HUES64 (cell line): Measurements from ENCODE around the gene LIMD2.
A peak's percentile ranks its signal among the peaks of the same experiment; 100 is the strongest.

ENCODE experiments used
- H3K27ac ChIP-seq: 2 replicates; pipeline ENCODE4 v1.7.0; 2013; ENCODE audit warnings: low read depth, low read length, inconsistent platforms
- H3K27me3 ChIP-seq: 2 replicates; pipeline ENCODE4 v1.6.1; 2013; ENCODE audit warnings: mild to moderate bottlenecking, low read length; ENCODE audit not compliant: insufficient read depth
- H3K36me3 ChIP-seq: 2 replicates; pipeline ENCODE4 v1.6.1; 2013; ENCODE audit warnings: mild to moderate bottlenecking, low read length; ENCODE audit not compliant: insufficient read depth
- H3K4me1 ChIP-seq: 2 replicates; pipeline ENCODE4 v1.6.1; 2013; ENCODE audit warnings: mild to moderate bottlenecking, low read length, moderate library complexity; ENCODE audit not compliant: insufficient read depth
- H3K4me3 ChIP-seq: 2 replicates; pipeline ENCODE4 v1.5.1; 2013; ENCODE audit warnings: mild to moderate bottlenecking, low read length, moderate library complexity
- H3K9ac ChIP-seq: 2 replicates; pipeline ENCODE4 v1.6.1; 2013; ENCODE audit warnings: mild to moderate bottlenecking, low read depth, low read length
- H3K9me3 ChIP-seq: 2 replicates; pipeline ENCODE4 v1.6.1; 2013; ENCODE audit warnings: low read depth, low read length; ENCODE audit not compliant: insufficient read depth
- WGBS: fragments of 150-250, 120-280 bp; methylation state at CpG from one replicate; pipeline ENCODE4 v1.1.7; 2013; ENCODE audit warnings: missing lambda C conversion rate; 5-methylcytosine and 5-hydroxymethylcytosine counted together

LIMD2 gene

DNA sequence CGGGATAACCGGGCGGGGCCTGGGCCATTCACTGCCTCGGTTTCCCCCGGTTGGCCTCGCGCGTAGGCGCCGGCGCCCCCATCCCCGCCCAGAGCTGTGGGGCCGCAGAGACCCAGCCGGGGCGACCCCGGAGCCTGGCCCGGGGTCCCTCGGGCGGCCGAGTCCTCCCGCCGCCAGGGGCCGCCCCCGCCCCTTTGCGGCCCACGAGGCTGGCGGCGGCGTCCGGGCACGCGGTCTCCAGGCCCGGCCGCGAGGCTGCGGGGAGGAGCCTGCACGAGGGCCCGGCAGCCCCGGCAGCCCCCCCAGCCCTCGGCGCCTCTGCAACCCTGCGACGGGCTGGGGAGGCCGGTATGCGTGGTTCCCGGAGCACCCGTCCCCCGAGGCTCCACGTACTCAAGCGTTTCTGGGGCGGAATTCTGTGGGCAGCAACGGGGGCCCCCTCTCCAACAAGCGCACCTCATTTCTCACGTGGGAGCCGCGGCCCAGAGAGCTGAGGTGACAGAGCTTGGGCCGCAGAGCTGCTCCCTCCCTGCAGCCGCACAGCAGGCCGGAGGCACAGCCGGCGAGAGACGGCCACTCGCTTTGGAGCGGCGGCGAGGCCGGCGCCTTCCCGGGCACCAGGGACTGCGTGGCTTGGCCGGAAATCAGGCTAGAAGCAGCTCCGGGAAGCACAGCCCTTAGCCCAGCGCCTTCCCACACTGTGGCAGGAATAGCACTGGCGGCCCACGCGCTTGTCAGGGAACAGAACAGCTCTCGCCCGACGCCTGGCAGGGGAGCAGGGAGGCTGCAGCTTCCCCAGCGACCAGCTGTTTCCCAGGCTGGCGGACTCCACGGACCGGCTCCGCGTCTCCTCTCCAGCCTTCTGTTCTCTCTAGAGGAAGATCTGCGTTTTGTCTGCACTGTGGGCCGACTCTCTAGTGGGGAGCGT lies 867 bp upstream of the LIMD2 start:
- peaks cover 39% of the 10 kb centered on the region for H3K36me3 ChIP-seq
- peak overlapping the region; percentile 69 for H3K4me3 ChIP-seq
- peaks cover 5% of the 10 kb centered on the region for H3K27me3 ChIP-seq
- peak overlapping the region; percentile 93 for H3K9ac ChIP-seq
- H3K4me1 ChIP-seq = peaks cover 10% of the 10 kb centered on the region; the same call in 1 of the 2 replicates
- WGBS = 6% methylated on average over 88 of the region's 88 CpGs
- no peaks in the 10 kb centered on the region for H3K9me3 ChIP-seq
- H3K27ac ChIP-seq = peak overlapping the region; percentile 93

DNA sequence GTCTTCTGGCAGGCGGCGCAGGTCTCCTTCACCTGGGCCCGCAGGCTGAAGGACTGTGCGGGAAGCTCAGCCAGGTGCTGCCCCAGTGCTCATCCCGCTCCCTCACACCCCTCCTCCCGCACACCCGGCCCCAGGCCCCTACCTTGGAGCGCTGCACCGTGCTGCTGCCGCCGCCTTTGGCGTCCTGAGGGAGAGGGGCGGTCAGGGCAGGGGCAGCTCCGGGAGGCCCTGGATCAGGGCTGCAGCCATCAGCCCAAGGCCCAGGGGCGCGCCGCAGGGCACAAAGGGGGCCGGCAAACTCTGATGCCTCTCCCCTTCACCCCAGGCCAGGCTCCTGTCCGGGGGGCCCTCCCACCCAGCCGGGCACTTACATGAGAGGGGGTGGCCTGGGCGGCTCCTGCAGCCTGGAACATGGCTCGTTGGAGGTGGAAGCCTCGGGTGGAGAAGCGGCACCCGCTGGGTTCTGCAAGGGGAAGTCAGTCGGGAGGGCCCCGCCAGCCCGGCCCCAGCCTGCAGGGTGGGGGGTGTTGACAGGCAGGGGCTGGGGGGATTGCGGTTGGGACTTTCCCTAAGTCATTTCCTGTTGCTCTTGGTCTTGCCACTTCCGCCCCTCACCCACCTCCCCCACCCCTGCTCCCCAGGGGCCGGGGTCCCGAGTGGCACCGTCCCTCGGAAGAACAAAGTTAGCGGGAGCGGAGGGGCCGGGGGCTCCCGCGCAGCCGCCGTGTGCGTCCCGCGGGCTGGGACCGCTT lies 863 bp downstream of the LIMD2 start:
- Histone ChIP-seq H3K4me1 (peaks cover 10% of the 10 kb centered on the region; the same call in 1 of the 2 replicates), H3K27me3 (peaks cover 5% of the 10 kb centered on the region), H3K9ac (peak overlapping the region; percentile 83), H3K36me3 (peaks cover 29% of the 10 kb centered on the region), H3K4me3 (peak overlapping the region; percentile 69), H3K27ac (peak overlapping the region; percentile 88; the same call in 1 of the 2 replicates), H3K9me3 (no peaks in the 10 kb centered on the region)
- 2% methylated on average over 44 of the region's 45 CpGs for WGBS

DNA sequence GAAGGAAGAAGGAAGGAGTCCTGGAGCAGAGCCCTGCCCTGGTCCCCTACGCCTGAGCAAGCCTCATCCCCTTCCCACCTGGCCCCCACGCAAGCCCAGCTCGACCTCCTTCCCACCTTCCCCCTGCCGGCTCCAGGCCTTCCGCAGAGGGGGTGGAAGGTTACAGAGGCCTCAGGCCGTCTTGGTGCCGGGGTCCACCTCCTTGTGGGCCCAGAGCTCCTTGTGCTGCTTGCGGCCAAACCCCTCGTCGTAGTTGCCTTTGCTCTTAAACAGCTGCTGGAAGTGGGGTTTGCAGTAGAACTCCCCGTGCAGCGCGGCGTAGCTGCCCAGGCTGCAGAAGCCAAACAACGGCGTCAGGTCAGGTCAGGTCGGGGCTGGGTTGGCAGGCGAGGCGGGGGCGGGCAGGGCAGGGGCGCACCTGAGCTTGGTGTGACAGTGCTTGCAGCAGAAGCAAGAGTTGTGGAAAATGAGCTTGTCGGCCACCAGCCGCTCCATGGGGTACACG lies 1.5 kb downstream of the LIMD2 start:
- H3K36me3 ChIP-seq = peaks cover 23% of the 10 kb centered on the region
- H3K4me1 ChIP-seq = peaks cover 10% of the 10 kb centered on the region; the same call in 1 of the 2 replicates
- 49% methylated on average over 23 of the region's 24 CpGs for WGBS
- H3K4me3 ChIP-seq = peak overlapping the region; percentile 69
- H3K27me3 ChIP-seq = peaks cover 5% of the 10 kb centered on the region
- no peaks in the 10 kb centered on the region for H3K9me3 ChIP-seq
- peak overlapping the region; percentile 83; the same call in 1 of the 2 replicates for H3K9ac ChIP-seq
- H3K27ac ChIP-seq = peak overlapping the region; percentile 88; the same call in 1 of the 2 replicates

DNA sequence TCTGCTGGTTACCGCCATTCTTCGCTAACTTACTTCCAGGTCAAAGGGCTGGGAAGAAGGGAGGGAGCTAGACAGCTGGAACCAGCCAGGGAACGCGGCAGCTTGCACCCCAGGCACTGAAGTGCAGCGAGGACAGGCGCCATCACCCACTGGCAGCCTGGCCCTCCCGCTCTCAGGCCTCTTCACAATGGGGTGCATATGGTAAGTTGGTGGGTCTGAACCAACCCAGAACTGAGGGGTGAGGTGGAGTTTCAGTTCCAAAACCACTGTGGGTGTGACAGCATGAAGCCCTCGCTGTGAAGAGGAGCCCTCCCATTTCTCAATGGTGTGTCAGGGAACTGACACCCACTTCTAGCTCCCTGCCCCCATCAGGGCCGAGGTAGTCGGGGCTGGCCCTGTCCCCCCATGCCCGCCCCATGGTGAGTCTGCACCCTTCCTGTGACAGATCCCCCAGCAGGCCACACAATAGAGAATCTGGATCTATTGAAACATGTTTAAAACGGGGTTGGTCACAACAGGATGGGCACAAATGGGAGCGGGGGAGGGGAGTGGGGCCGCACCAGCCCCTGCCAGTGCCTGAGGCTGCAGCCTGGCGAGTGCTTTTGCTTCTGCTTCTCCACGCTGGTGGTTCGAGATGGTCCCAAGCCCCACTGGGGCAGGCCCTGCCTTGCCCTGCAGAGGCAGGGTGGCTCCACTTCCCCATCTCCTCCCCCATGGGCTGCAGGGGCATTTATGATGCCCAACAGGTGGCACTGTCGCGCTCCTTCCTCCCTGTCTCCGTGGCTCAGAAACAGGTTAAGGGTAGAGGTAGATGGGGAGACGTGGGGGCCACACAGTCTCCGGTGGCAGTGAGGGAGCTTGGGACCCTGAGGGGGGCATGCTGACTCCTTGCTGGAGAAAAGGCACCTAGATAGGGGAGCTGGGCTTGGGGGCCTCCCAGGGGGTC lies 2.3 kb downstream of the LIMD2 start:
- Histone ChIP-seq H3K27ac (no peak overlapping the region), H3K9me3 (no peaks in the 10 kb centered on the region), H3K27me3 (peaks cover 5% of the 10 kb centered on the region), H3K4me1 (peaks cover 7% of the 10 kb centered on the region; the same call in 1 of the 2 replicates), H3K9ac (no peak overlapping the region), H3K4me3 (no peak overlapping the region), H3K36me3 (peaks cover 18% of the 10 kb centered on the region)
- 88% methylated on average over 22 of the region's 22 CpGs for WGBS

DNA sequence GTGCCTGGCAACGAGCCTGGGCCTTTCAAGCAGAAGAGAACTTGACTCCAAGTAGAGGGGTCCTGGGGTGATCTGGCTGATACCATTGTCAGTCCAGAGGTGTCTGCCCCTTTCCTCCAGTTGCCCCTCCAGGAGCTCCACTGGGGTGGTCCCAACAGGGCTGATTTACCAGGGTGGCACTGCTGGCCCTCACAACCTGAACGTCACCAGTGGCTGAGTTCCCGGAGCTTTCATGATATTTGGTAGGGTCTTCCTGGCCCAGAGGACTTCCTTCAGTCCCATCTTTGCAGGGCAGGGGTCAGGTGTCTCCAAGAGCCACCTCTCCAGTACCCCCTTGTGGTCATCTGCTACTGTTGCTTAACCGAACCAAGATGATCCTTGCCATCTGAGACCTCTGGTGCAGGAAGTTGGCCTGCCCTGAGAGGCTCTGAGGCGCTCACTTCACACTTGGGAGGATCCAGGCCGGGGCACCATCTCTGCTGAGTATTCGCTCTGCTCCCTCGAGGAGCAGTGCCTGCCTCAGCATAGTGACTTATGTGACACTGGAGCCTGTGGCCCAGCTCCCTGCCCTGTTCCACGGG lies 3.5 kb downstream of the LIMD2 start:
- H3K4me1 ChIP-seq = peaks cover 3% of the 10 kb centered on the region; the same call in 1 of the 2 replicates
- H3K27ac ChIP-seq = no peak overlapping the region
- peaks cover 5% of the 10 kb centered on the region for H3K27me3 ChIP-seq
- no peaks in the 10 kb centered on the region for H3K9me3 ChIP-seq
- 80% methylated on average over 9 of the region's 9 CpGs for WGBS
- H3K9ac ChIP-seq = no peak overlapping the region
- H3K36me3 ChIP-seq = peaks cover 17% of the 10 kb centered on the region
- H3K4me3 ChIP-seq = no peak overlapping the region

DNA sequence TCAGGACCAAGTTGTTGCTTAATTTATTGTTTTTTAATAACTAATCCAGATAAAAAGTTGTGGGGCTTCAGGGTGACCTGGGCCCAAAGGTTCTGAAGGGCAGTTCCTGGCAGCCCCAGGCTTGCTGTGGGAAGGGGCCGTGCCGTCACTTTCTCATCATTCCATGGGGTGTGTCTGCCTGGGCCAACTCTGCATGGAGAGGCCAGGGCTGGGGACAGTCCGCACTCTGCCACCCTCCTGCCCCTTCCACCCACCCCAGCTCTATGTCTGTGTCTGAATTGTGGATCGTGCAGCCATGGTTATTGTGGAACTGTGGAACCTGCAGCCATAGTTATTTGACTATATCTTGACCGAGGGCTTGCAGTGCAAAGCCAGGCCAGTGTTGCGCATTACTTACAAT lies 4.0 kb downstream of the LIMD2 start:
- H3K9ac ChIP-seq = no peak overlapping the region
- H3K9me3 ChIP-seq = no peaks in the 10 kb centered on the region
- peaks cover under 1% of the 10 kb centered on the region; the same call in 1 of the 2 replicates for H3K27me3 ChIP-seq
- H3K4me3 ChIP-seq = no peak overlapping the region
- peaks cover 3% of the 10 kb centered on the region; the same call in 1 of the 2 replicates for H3K4me1 ChIP-seq
- 96% methylated on average over 6 of the region's 6 CpGs for WGBS
- H3K27ac ChIP-seq = no peak overlapping the region
- peaks cover 23% of the 10 kb centered on the region for H3K36me3 ChIP-seq

DNA sequence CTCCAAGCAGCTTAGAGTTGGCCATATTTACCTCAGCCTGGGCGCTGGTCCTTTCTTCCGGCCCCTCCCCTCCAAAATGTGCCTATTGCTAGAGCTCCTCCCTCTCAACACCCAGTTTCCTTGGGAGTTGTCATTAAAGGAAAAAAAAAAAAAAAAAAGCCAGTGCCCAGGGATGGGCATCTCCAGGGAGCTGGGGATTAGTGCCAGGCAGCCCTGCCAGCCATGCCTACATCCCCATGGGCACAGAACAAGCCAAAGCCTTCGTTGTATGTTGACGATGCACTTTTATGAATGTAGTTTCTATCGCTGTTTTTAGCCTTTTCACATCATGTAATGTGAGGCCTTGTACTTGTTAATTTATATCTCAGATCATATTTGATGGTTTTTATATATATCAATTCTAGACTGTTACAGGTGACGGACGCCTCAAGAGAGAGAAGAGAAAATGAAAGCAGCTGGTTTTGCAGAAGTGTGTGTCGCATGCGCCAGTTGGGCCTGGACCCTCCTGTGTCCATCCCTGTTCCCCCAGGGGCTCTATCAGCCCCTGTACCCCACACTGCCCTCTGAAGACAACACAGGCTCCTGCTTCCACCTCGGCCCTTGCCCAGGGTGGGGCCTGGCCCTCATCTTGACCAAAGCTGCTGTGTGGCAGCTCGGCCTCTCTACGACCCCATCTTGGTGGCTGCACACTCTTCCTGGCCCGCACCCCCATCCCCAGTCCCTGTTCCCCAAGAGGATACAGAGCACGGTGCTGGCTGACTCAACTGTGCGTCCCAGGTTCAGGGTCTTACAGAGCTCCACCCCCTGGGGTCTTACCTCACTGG lies 4.8 kb downstream of the LIMD2 start:
- peaks cover 3% of the 10 kb centered on the region; the same call in 1 of the 2 replicates for H3K4me1 ChIP-seq
- H3K4me3 ChIP-seq = no peak overlapping the region
- H3K36me3 ChIP-seq = peaks cover 31% of the 10 kb centered on the region
- 87% methylated on average over 14 of the region's 15 CpGs for WGBS
- H3K27ac ChIP-seq = no peak overlapping the region
- no peaks in the 10 kb centered on the region for H3K27me3 ChIP-seq
- H3K9me3 ChIP-seq = no peaks in the 10 kb centered on the region
- no peak overlapping the region for H3K9ac ChIP-seq

DNA sequence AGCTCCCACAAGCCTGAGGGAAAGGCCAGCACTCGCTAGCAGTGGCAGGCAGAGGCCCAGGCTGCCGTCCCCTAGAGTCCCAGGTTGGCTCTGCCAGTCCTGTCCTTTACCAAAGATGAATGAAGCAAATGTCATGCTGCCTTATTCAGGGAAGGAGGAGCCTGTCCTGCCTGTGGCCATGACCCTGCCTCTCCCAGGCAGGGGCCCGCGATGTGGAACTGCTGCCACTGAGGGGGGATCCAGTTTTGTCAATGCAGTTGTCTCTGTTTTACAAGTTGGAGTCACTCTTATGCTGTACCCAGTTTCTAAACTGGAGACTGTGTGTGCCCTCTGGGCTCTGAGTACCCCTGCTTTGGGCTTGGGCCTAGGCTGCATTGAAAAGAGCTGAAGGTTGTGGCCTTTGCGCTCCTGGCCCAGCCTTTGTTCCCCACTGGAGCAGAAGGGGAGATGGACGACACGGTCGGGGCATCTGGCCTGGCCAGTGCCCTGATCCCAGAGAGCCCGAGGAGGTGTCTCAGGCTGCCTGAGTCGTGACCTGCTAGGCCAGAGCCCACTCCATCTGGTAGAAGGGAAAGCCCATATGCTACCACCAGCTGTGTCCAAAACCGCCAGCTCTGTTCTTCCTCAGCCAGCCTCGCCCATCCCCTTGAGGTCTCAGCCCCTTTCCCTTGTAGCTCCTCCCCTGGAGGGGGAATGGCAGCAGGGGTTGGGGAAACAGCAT lies 5.5 kb downstream of the LIMD2 start:
- Histone ChIP-seq H3K27ac (no peak overlapping the region), H3K4me1 (peaks cover 3% of the 10 kb centered on the region; the same call in 1 of the 2 replicates), H3K4me3 (no peak overlapping the region), H3K9ac (no peak overlapping the region), H3K36me3 (peaks cover 38% of the 10 kb centered on the region), H3K27me3 (no peaks in the 10 kb centered on the region), H3K9me3 (no peaks in the 10 kb centered on the region)
- 75% methylated on average over 12 of the region's 12 CpGs for WGBS

DNA sequence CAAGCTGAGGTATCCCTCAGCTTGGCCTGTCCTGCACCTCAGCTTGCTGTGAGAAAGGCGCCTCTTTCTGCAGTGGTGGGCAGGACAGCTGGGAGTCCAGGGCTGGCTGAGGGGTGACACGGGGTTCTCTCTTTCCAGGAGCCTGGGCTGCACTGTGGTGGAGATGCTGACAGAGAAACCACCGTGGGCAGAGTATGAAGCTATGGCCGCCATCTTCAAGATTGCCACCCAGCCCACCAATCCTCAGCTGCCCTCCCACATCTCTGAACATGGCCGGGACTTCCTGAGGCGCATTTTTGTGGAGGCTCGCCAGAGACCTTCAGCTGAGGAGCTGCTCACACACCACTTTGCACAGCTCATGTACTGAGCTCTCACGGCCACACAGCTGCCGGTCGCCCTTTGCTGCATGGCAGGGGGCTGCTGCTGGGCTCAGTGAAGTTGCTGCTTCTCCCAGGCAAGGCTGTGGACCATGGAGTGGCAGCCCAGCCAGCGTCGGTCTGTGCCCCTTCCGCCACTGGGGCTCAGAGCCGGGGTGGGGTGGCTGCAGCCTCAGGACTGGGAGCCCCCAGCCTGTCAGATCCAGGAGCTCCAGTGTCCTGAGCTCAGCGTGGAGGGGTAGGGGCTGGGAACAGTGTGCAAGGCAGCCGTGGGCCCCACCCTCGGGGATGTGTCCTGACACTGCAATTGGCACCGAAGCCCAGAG lies 6.4 kb downstream of the LIMD2 start:
- Histone ChIP-seq H3K4me1 (peaks cover 3% of the 10 kb centered on the region; the same call in 1 of the 2 replicates), H3K27ac (no peak overlapping the region), H3K36me3 (peaks cover 46% of the 10 kb centered on the region)

More for the DNA sequence above, 6.4 kb downstream of the LIMD2 start:
- Histone ChIP-seq H3K27me3 (no peaks in the 10 kb centered on the region), H3K9me3 (no peaks in the 10 kb centered on the region), H3K9ac (no peak overlapping the region), H3K4me3 (no peak overlapping the region)
- 94% methylated on average over 18 of the region's 18 CpGs for WGBS
